DOHH2 (cell line): Measurements from ENCODE around the gene KCNIP2.

ENCODE experiments used
- CTCF ChIP-seq: fragments of 200-600 bp; sonication (generic); IDR thresholded peaks from one replicate; pipeline ENCODE4 v1.5.1; 2014; ENCODE audit warnings: antibody characterized with exemption, mild to moderate bottlenecking, low read depth, low read length; ENCODE audit not compliant: poor library complexity, severe bottlenecking
- EZH2phosphoT487 ChIP-seq: fragments of 200-600 bp; sonication (generic); IDR thresholded peaks from 2 replicates; pipeline ENCODE4 v1.6.1; 2017; ENCODE audit warnings: borderline replicate concordance, mild to moderate bottlenecking, antibody characterized with exemption, low read length, moderate library complexity, mixed read lengths

- TF ChIP-seq CTCF: no peak
- no peak for TF ChIP-seq EZH2phosphoT487
Observed at GRCh38 chr10:101858723-101859500, 15.3 kb upstream of the KCNIP2 start.
